Measurements from ENCODE around the gene NELFCD.
A peak's percentile ranks its signal among the peaks of the same experiment; 100 is the strongest.

NELFCD gene

DNA sequence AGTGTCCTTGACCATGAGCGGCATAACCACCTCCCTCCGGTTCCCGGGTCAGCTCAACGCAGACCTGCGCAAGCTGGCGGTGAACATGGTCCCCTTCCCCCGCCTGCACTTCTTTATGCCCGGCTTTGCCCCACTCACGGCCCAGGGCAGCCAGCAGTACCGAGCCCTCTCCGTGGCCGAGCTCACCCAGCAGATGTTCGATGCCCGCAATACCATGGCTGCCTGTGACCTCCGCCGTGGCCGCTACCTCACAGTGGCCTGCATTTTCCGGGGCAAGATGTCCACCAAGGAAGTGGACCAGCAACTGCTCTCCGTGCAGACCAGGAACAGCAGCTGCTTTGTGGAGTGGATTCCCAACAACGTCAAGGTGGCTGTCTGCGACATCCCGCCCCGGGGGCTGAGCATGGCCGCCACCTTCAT, 43.1 kb downstream of the NELFCD start:
- H4K91ac ChIP-seq (ENCODE audit: low read length) = no peak overlapping the region

DNA sequence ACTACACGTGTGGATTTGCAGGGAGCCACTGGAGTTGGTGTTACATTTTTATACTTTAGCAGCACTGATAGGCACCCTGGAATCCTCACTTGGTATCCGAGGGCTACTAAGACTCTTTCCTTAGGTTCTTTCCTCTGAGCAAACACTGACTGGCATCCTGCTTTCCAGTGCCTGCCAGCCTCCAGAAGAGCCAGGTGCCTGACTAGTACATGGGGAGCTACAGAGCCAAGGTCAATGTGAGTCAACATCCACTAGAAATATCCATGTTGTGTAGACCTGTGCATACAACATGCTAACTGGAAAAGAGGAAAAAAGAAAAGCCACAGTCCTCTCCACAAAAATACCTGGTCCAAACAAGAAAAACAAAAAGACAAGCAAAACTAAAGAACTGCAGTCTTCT, 44.0 kb downstream of the NELFCD start:
- no peak overlapping the region for H4K8ac ChIP-seq (ENCODE audit: low read length)
- H2BK15ac ChIP-seq (ENCODE audit: low read depth, poor library complexity, severe bottlenecking) = no peak overlapping the region
- H2AK5ac ChIP-seq (ENCODE audit: low read length, severe bottlenecking) = no peak overlapping the region
- H3K27me3 ChIP-seq (ENCODE audit: control insufficient read depth in 1 of 2, insufficient read depth in 1 of 2, low read length in 2 of 2) = no peaks in the 10 kb centered on the region
- H4K91ac ChIP-seq (ENCODE audit: low read length) = no peak overlapping the region
- no peak overlapping the region for H2BK120ac ChIP-seq (ENCODE audit: low read depth, low read length)
- H3K14ac ChIP-seq (ENCODE audit: low read length in 2 of 2) = no peak overlapping the region
- H2BK5ac ChIP-seq (ENCODE audit: low read depth, low read length, poor library complexity, severe bottlenecking) = no peak overlapping the region
- 97% methylated on average over 2 of the region's 2 CpGs for WGBS
- H2BK12ac ChIP-seq (ENCODE audit: low read length in 2 of 2) = no peak overlapping the region
- peaks cover 2% of the 10 kb centered on the region for H3K4me1 ChIP-seq (ENCODE audit: control insufficient read depth, insufficient read depth, low read depth, low read length)
- no peak for DNase-seq
- no peak overlapping the region for H3K4me3 ChIP-seq (ENCODE audit: insufficient read depth in 1 of 2, low read depth in 1 of 2, low read length in 2 of 2)
- no peak overlapping the region for H3K23ac ChIP-seq (ENCODE audit: low read length in 2 of 2)
- H3K79me1 ChIP-seq (replicated peaks; ENCODE audit: low read length, poor library complexity, severe bottlenecking) = peaks cover 13% of the 10 kb centered on the region
- no peak overlapping the region for H3K27ac ChIP-seq (ENCODE audit: low read length, poor library complexity, severe bottlenecking)
- H3K36me3 ChIP-seq (ENCODE audit: control insufficient read depth in 1 of 2, insufficient read depth in 2 of 2, low read depth in 1 of 2, low read length in 2 of 2) = peaks cover 27 to 78% of the 10 kb centered on the region in 2 experiments
- H3K9me3 ChIP-seq (ENCODE audit: control insufficient read depth, low read length) = no peaks in the 10 kb centered on the region
- no peak overlapping the region for H3K9ac ChIP-seq (ENCODE audit: low read length)
- H3K4ac ChIP-seq (ENCODE audit: low read depth in 1 of 2, low read length in 2 of 2) = no peak overlapping the region
- no peak overlapping the region for H3K4me2 ChIP-seq (ENCODE audit: low read length, poor library complexity, severe bottlenecking)
- H3K18ac ChIP-seq (ENCODE audit: low read depth in 1 of 2, low read length in 2 of 2) = no peak overlapping the region
- H2AFZ ChIP-seq (ENCODE audit: low read depth, low read length) = no peak overlapping the region

More for the DNA sequence above, 43.1 kb downstream of the NELFCD start:
- Histone ChIP-seq H3K9ac (ENCODE audit: low read length) (no peak overlapping the region), H3K9me3 (ENCODE audit: control insufficient read depth, low read length) (no peaks in the 10 kb centered on the region), H2BK5ac (ENCODE audit: low read depth, low read length, poor library complexity, severe bottlenecking) (no peak overlapping the region), H2AFZ (ENCODE audit: low read depth, low read length) (no peak overlapping the region), H3K79me1 (replicated peaks; ENCODE audit: low read length, poor library complexity, severe bottlenecking) (peaks cover 16% of the 10 kb centered on the region), H3K36me3 (ENCODE audit: control insufficient read depth in 1 of 2, insufficient read depth in 2 of 2, low read depth in 1 of 2, low read length in 2 of 2) (peaks cover 29 to 68% of the 10 kb centered on the region in 2 experiments), H2BK15ac (ENCODE audit: low read depth, poor library complexity, severe bottlenecking) (no peak overlapping the region), H3K27ac (ENCODE audit: low read length, poor library complexity, severe bottlenecking) (no peak overlapping the region), H3K27me3 (ENCODE audit: control insufficient read depth in 1 of 2, insufficient read depth in 1 of 2, low read length in 2 of 2) (no peaks in the 10 kb centered on the region), H4K8ac (ENCODE audit: low read length) (no peak overlapping the region), H3K14ac (ENCODE audit: low read length in 2 of 2) (no peak overlapping the region), H3K4me2 (ENCODE audit: low read length, poor library complexity, severe bottlenecking) (no peak overlapping the region), H3K4me1 (ENCODE audit: control insufficient read depth, insufficient read depth, low read depth, low read length) (peaks cover 2% of the 10 kb centered on the region), H3K23ac (ENCODE audit: low read length in 2 of 2) (no peak overlapping the region), H3K4ac (ENCODE audit: low read depth in 1 of 2, low read length in 2 of 2) (no peak overlapping the region), H3K4me3 (ENCODE audit: insufficient read depth in 1 of 2, low read depth in 1 of 2, low read length in 2 of 2) (no peak overlapping the region), H2BK12ac (ENCODE audit: low read length in 2 of 2) (no peak overlapping the region), H2BK120ac (ENCODE audit: low read depth, low read length) (no peak overlapping the region), H2AK5ac (ENCODE audit: low read length, severe bottlenecking) (no peak overlapping the region), H3K18ac (ENCODE audit: low read depth in 1 of 2, low read length in 2 of 2) (no peak overlapping the region)
- WGBS = 97% methylated on average over 24 of the region's 24 CpGs
- no peak for DNase-seq

DNA sequence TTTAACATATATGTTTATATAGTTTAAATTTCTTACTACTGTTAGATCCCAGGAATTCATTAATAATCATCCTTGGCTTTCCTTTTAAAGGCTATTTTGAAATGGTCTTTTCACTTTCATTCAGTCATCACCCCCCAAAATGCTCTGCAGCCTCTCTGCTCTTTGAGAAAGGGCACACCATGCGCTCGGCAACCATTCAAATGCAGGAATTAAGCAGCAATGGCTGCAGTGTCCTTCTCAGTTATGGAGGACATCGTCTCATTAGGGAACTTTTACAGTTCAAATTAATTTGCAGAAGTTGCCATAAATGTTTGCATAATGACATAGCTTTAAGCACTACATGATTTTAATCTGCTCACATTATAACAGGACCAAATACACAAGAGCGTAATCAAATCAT, 44.5 kb downstream of the NELFCD start:
- Histone ChIP-seq H2BK120ac (ENCODE audit: low read depth, low read length) (no peak overlapping the region), H3K4me1 (ENCODE audit: control insufficient read depth, insufficient read depth, low read depth, low read length) (peaks cover 2% of the 10 kb centered on the region), H3K23ac (ENCODE audit: low read length in 2 of 2) (no peak overlapping the region), H2BK5ac (ENCODE audit: low read depth, low read length, poor library complexity, severe bottlenecking) (no peak overlapping the region), H3K36me3 (ENCODE audit: control insufficient read depth in 1 of 2, insufficient read depth in 2 of 2, low read depth in 1 of 2, low read length in 2 of 2) (peaks cover 27 to 81% of the 10 kb centered on the region in 2 experiments), H2BK15ac (ENCODE audit: low read depth, poor library complexity, severe bottlenecking) (no peak overlapping the region), H3K79me1 (replicated peaks; ENCODE audit: low read length, poor library complexity, severe bottlenecking) (peaks cover 13% of the 10 kb centered on the region), H3K14ac (ENCODE audit: low read length in 2 of 2) (no peak overlapping the region), H3K4me3 (ENCODE audit: insufficient read depth in 1 of 2, low read depth in 1 of 2, low read length in 2 of 2) (no peak overlapping the region), H2AK5ac (ENCODE audit: low read length, severe bottlenecking) (no peak overlapping the region), H3K27me3 (ENCODE audit: control insufficient read depth in 1 of 2, insufficient read depth in 1 of 2, low read length in 2 of 2) (no peaks in the 10 kb centered on the region), H3K4ac (ENCODE audit: low read depth in 1 of 2, low read length in 2 of 2) (no peak overlapping the region), H4K8ac (ENCODE audit: low read length) (no peak overlapping the region), H2BK12ac (ENCODE audit: low read length in 2 of 2) (no peak overlapping the region), H2AFZ (ENCODE audit: low read depth, low read length) (no peak overlapping the region), H3K9ac (ENCODE audit: low read length) (no peak overlapping the region), H3K27ac (ENCODE audit: low read length, poor library complexity, severe bottlenecking) (no peak overlapping the region), H4K91ac (ENCODE audit: low read length) (no peak overlapping the region), H3K4me2 (ENCODE audit: low read length, poor library complexity, severe bottlenecking) (no peak overlapping the region), H3K18ac (ENCODE audit: low read depth in 1 of 2, low read length in 2 of 2) (no peak overlapping the region), H3K9me3 (ENCODE audit: control insufficient read depth, low read length) (no peaks in the 10 kb centered on the region)
- no peak for DNase-seq
- WGBS = 89% methylated on average over 4 of the region's 4 CpGs

GRCh38 chr20:59026904-59027740, 46.1 kb downstream of the NELFCD start:
- Histone ChIP-seq H4K8ac (ENCODE audit: low read length) (no peak overlapping the region), H3K14ac (ENCODE audit: low read length in 2 of 2) (no peak overlapping the region), H3K23ac (ENCODE audit: low read length in 2 of 2) (no peak overlapping the region), H3K4me2 (ENCODE audit: low read length, poor library complexity, severe bottlenecking) (no peak overlapping the region), H2BK15ac (ENCODE audit: low read depth, poor library complexity, severe bottlenecking) (no peak overlapping the region), H3K36me3 (ENCODE audit: control insufficient read depth in 1 of 2, insufficient read depth in 2 of 2, low read depth in 1 of 2, low read length in 2 of 2) (peaks cover 27 to 81% of the 10 kb centered on the region in 2 experiments), H3K9me3 (ENCODE audit: control insufficient read depth, low read length) (no peaks in the 10 kb centered on the region), H4K91ac (ENCODE audit: low read length) (no peak overlapping the region), H2BK120ac (ENCODE audit: low read depth, low read length) (no peak overlapping the region), H3K4me3 (ENCODE audit: insufficient read depth in 1 of 2, low read depth in 1 of 2, low read length in 2 of 2) (no peak overlapping the region), H2AFZ (ENCODE audit: low read depth, low read length) (no peak overlapping the region), H3K79me1 (replicated peaks; ENCODE audit: low read length, poor library complexity, severe bottlenecking) (peaks cover 13% of the 10 kb centered on the region), H3K27me3 (ENCODE audit: control insufficient read depth in 1 of 2, insufficient read depth in 1 of 2, low read length in 2 of 2) (no peaks in the 10 kb centered on the region), H3K27ac (ENCODE audit: low read length, poor library complexity, severe bottlenecking) (no peak overlapping the region), H3K4me1 (ENCODE audit: control insufficient read depth, insufficient read depth, low read depth, low read length) (peaks cover 8% of the 10 kb centered on the region), H2BK5ac (ENCODE audit: low read depth, low read length, poor library complexity, severe bottlenecking) (no peak overlapping the region), H2BK12ac (ENCODE audit: low read length in 2 of 2) (no peak overlapping the region), H3K4ac (ENCODE audit: low read depth in 1 of 2, low read length in 2 of 2) (no peak overlapping the region), H2AK5ac (ENCODE audit: low read length, severe bottlenecking) (no peak overlapping the region), H3K9ac (ENCODE audit: low read length) (peak overlapping the region; percentile 18), H3K18ac (ENCODE audit: low read depth in 1 of 2, low read length in 2 of 2) (no peak overlapping the region)
- DNase-seq = no peak
- 87% methylated on average over 5 of the region's 5 CpGs for WGBS

All from mesenchymal stem cell (in vitro differentiated cells and primary cell).